ENCODE results near the gene F10. TPM values are rescaled to one million over a fixed set of nuclear protein-coding genes. Genes with fewer than 3 reads are reported as not detected.
A peak's percentile ranks its signal among the peaks of the same experiment; 100 is the strongest.
"Not testable (repeated sequence)": the region's sequence is repeated elsewhere in the genome, so short reads cannot be mapped to it uniquely, and the experiment has no call there.

The F10 gene
- total RNA-seq, 2 experiments from 2014 or later, result not detected

GRCh38 chr13:113160983-113161382, 38.4 kb downstream of the F10 start:
- Mint-ChIP-seq H3K4me1 (ENCODE audit: low read depth) (peaks cover 14% of the 10 kb centered on the region), H3K36me3 (ENCODE audit: low read depth) (no peaks in the 10 kb centered on the region), H3K27me3 (ENCODE audit: low read depth) (no peaks in the 10 kb centered on the region), H3K9me3 (no peaks in the 10 kb centered on the region), H3K27ac (no peak overlapping the region), H3K4me3 (no peak overlapping the region)
- intact Hi-C loops (cut with micrococcal nuclease), result no loop called here
- CTCF ChIA-PET, result no interaction called here
- DNase-seq, result no peak

GRCh38 chr13:113161433-113161832, 38.8 kb downstream of the F10 start:
- Mint-ChIP-seq H3K27ac (no peak overlapping the region), H3K4me1 (ENCODE audit: low read depth) (peaks cover 14% of the 10 kb centered on the region)

GRCh38 chr13:113161975-113162374, 39.4 kb downstream of the F10 start:
- H3K4me3 Mint-ChIP-seq; H3K36me3 Mint-ChIP-seq (ENCODE audit: low read depth); H3K27ac Mint-ChIP-seq; H3K9me3 Mint-ChIP-seq; intact Hi-C loops (cut with micrococcal nuclease); CTCF ChIA-PET; H3K27me3 Mint-ChIP-seq (ENCODE audit: low read depth): not testable (repeated sequence)
- H3K4me1 Mint-ChIP-seq (ENCODE audit: low read depth), result peaks cover 14% of the 10 kb centered on the region
- DNase-seq, result peak; percentile 37

More at GRCh38 chr13:113161433-113161832, 38.8 kb downstream of the F10 start:
- Mint-ChIP-seq H3K9me3 (no peaks in the 10 kb centered on the region), H3K36me3 (ENCODE audit: low read depth) (no peaks in the 10 kb centered on the region), H3K4me3 (no peak overlapping the region), H3K27me3 (ENCODE audit: low read depth) (no peaks in the 10 kb centered on the region)
- intact Hi-C loops (cut with micrococcal nuclease), result no loop called here
- CTCF ChIA-PET, result no interaction called here
- DNase-seq, result peak; percentile 14

GRCh38 chr13:113162783-113163685, 40.4 kb downstream of the F10 start:
- peaks cover 8% of the 10 kb centered on the region for H3K36me3 Mint-ChIP-seq (ENCODE audit: low read depth)
- no peaks in the 10 kb centered on the region for H3K27me3 Mint-ChIP-seq (ENCODE audit: low read depth)
- intact Hi-C loops (cut with micrococcal nuclease), result no loop called here
- CTCF ChIA-PET, result no interaction called here
- H3K4me1 Mint-ChIP-seq (ENCODE audit: low read depth), result peaks cover 14% of the 10 kb centered on the region
- peaks cover 4% of the 10 kb centered on the region for H3K9me3 Mint-ChIP-seq
- peak overlapping the region; percentile 37 for H3K27ac Mint-ChIP-seq
- no peak overlapping the region for H3K4me3 Mint-ChIP-seq
- DNase-seq, result peak; percentile 12

- peaks cover 14% of the 10 kb centered on the region for H3K4me1 Mint-ChIP-seq (ENCODE audit: low read depth)
- DNase-seq, result no peak
- no peaks in the 10 kb centered on the region for H3K27me3 Mint-ChIP-seq (ENCODE audit: low read depth)
- intact Hi-C loops (cut with micrococcal nuclease), result no loop called here
- CTCF ChIA-PET, result no interaction called here
- no peak overlapping the region for H3K27ac Mint-ChIP-seq
- peaks cover 7% of the 10 kb centered on the region for H3K9me3 Mint-ChIP-seq
- peaks cover 21% of the 10 kb centered on the region for H3K36me3 Mint-ChIP-seq (ENCODE audit: low read depth)
- no peak overlapping the region for H3K4me3 Mint-ChIP-seq
Observed at GRCh38 chr13:113164492-113164891, 41.9 kb downstream of the F10 start.

- intact Hi-C loops (cut with micrococcal nuclease), result no loop called here
- no peak for DNase-seq
- H3K4me1 Mint-ChIP-seq (ENCODE audit: low read depth), result peaks cover 14% of the 10 kb centered on the region
- H3K36me3 Mint-ChIP-seq (ENCODE audit: low read depth), result peaks cover 29% of the 10 kb centered on the region
- H3K27ac Mint-ChIP-seq, result no peak overlapping the region
- CTCF ChIA-PET, result no interaction called here
- H3K9me3 Mint-ChIP-seq, result peaks cover 7% of the 10 kb centered on the region
- H3K4me3 Mint-ChIP-seq, result no peak overlapping the region
- no peaks in the 10 kb centered on the region for H3K27me3 Mint-ChIP-seq (ENCODE audit: low read depth)
Observed at GRCh38 chr13:113166266-113166665, 43.7 kb downstream of the F10 start.

- Mint-ChIP-seq H3K27ac (no peak overlapping the region), H3K4me3 (no peak overlapping the region), H3K9me3 (peaks cover 7% of the 10 kb centered on the region), H3K36me3 (ENCODE audit: low read depth) (peaks cover 32% of the 10 kb centered on the region), H3K4me1 (ENCODE audit: low read depth) (peaks cover 11% of the 10 kb centered on the region), H3K27me3 (ENCODE audit: low read depth) (no peaks in the 10 kb centered on the region)
- intact Hi-C loops (cut with micrococcal nuclease), result no loop called here
- no peak for DNase-seq
- CTCF ChIA-PET, result no interaction called here
Observed at GRCh38 chr13:113166681-113167080, 44.1 kb downstream of the F10 start.

- Mint-ChIP-seq H3K4me1 (ENCODE audit: low read depth) (peaks cover 11% of the 10 kb centered on the region), H3K27ac (no peak overlapping the region), H3K9me3 (peaks cover 7% of the 10 kb centered on the region), H3K4me3 (no peak overlapping the region), H3K27me3 (ENCODE audit: low read depth) (no peaks in the 10 kb centered on the region), H3K36me3 (ENCODE audit: low read depth) (peaks cover 33% of the 10 kb centered on the region)
- no peak for DNase-seq
- intact Hi-C loops (cut with micrococcal nuclease), result no loop called here
- CTCF ChIA-PET, result no interaction called here
Observed at GRCh38 chr13:113167155-113167554, 44.6 kb downstream of the F10 start.

GRCh38 chr13:113167575-113167974, 45.0 kb downstream of the F10 start:
- Mint-ChIP-seq H3K4me1 (ENCODE audit: low read depth) (peaks cover 11% of the 10 kb centered on the region), H3K27me3 (ENCODE audit: low read depth) (no peaks in the 10 kb centered on the region), H3K4me3 (no peak overlapping the region), H3K36me3 (ENCODE audit: low read depth) (peaks cover 33% of the 10 kb centered on the region), H3K9me3 (peaks cover 7% of the 10 kb centered on the region), H3K27ac (no peak overlapping the region)
- DNase-seq, result no peak
- CTCF ChIA-PET, result no interaction called here
- intact Hi-C loops (cut with micrococcal nuclease), result no loop called here

- Mint-ChIP-seq H3K4me1 (ENCODE audit: low read depth) (peaks cover 9% of the 10 kb centered on the region), H3K9me3 (peaks cover 7% of the 10 kb centered on the region), H3K36me3 (ENCODE audit: low read depth) (peaks cover 33% of the 10 kb centered on the region), H3K4me3 (no peak overlapping the region), H3K27me3 (ENCODE audit: low read depth) (no peaks in the 10 kb centered on the region), H3K27ac (no peak overlapping the region)
- no peak for DNase-seq
- intact Hi-C loops (cut with micrococcal nuclease), result no loop called here
- CTCF ChIA-PET, result no interaction called here
Observed at GRCh38 chr13:113168211-113168610, 45.6 kb downstream of the F10 start.

GRCh38 chr13:113169277-113170272, 47.0 kb downstream of the F10 start:
- Mint-ChIP-seq H3K9me3 (peaks cover 7% of the 10 kb centered on the region), H3K27ac (no peak overlapping the region), H3K36me3 (ENCODE audit: low read depth) (peaks cover 37% of the 10 kb centered on the region), H3K27me3 (ENCODE audit: low read depth) (no peaks in the 10 kb centered on the region), H3K4me1 (ENCODE audit: low read depth) (peaks cover 7% of the 10 kb centered on the region), H3K4me3 (no peak overlapping the region)
- DNase-seq, result no peak
- CTCF ChIA-PET, result no interaction called here
- intact Hi-C loops (cut with micrococcal nuclease), result no loop called here

- peaks cover 39% of the 10 kb centered on the region for H3K36me3 Mint-ChIP-seq (ENCODE audit: low read depth)
- intact Hi-C loops (cut with micrococcal nuclease), result no loop called here
- no peak for DNase-seq
- CTCF ChIA-PET, result no interaction called here
- no peak overlapping the region for H3K27ac Mint-ChIP-seq
- no peak overlapping the region for H3K4me3 Mint-ChIP-seq
- H3K9me3 Mint-ChIP-seq, result peaks cover 7% of the 10 kb centered on the region
- H3K27me3 Mint-ChIP-seq (ENCODE audit: low read depth), result no peaks in the 10 kb centered on the region
- H3K4me1 Mint-ChIP-seq (ENCODE audit: low read depth), result peaks cover 7% of the 10 kb centered on the region
Observed at GRCh38 chr13:113170511-113170910, 47.9 kb downstream of the F10 start.
